PC-9 (cell line): ENCODE measurements around the gene GPR4.

Source experiments
- CTCF ChIP-seq: fragments of 200-600 bp; sonication (generic); conservative IDR thresholded peaks from 2 replicates; pipeline ENCODE4 v1.6.1; 2017; ENCODE audit warnings: mixed run types, antibody characterized with exemption, mild to moderate bottlenecking, moderate library complexity
- EZH2 ChIP-seq: fragments of 200-600 bp; sonication (generic); IDR thresholded peaks from 2 replicates; pipeline ENCODE4 v1.8.0; 2017; ENCODE audit warnings: antibody characterized with exemption, low read depth

GRCh38 chr19:45591004-45591637 lies 10.9 kb downstream of the GPR4 start:
- TF ChIP-seq CTCF (peak; percentile 49), EZH2 (no peak)
